HG02571 (cell line): ENCODE data around the gene CNN1.

Experiments
- ATAC-seq: cut with Tn5 transposase; IDR thresholded peaks from one replicate; pipeline ENCODE4 v1.9.1; 2021; ENCODE audit warnings: mild to moderate bottlenecking, moderate library complexity; ENCODE audit not compliant: unreplicated experiment

CNN1 gene

GRCh38 chr19:11530432-11530831, 8.2 kb upstream of the CNN1 start:
- no peak for ATAC-seq

GRCh38 chr19:11534538-11534937, 4.1 kb upstream of the CNN1 start:
- ATAC-seq: no peak

- no peak for ATAC-seq
These were observed 3.7 kb upstream of the CNN1 start for GRCh38 chr19:11534948-11535347.

GRCh38 chr19:11535792-11536595, 2.7 kb upstream of the CNN1 start:
- no peak for ATAC-seq

- no peak for ATAC-seq
These were observed 1.1 kb downstream of the CNN1 start for GRCh38 chr19:11539495-11540365.

GRCh38 chr19:11540645-11541044, 2.0 kb downstream of the CNN1 start:
- ATAC-seq: no peak

- ATAC-seq: no peak
These were observed 2.6 kb downstream of the CNN1 start for GRCh38 chr19:11541238-11541637.

- no peak for ATAC-seq
These were observed 9.5 kb downstream of the CNN1 start for GRCh38 chr19:11547929-11548700.

GRCh38 chr19:11549386-11549953, 10.8 kb downstream of the CNN1 start:
- ATAC-seq: no peak

- no peak for ATAC-seq
These were observed 11.6 kb downstream of the CNN1 start for GRCh38 chr19:11550265-11550664.

- ATAC-seq: no peak
These were observed 13.1 kb downstream of the CNN1 start for GRCh38 chr19:11551603-11552235.

- no peak for ATAC-seq
These were observed 14.2 kb downstream of the CNN1 start for GRCh38 chr19:11552666-11553372.

GRCh38 chr19:11554160-11554559, 15.5 kb downstream of the CNN1 start:
- no peak for ATAC-seq

GRCh38 chr19:11555246-11555645, 16.6 kb downstream of the CNN1 start:
- no peak for ATAC-seq

- no peak for ATAC-seq
These were observed 18.2 kb downstream of the CNN1 start for GRCh38 chr19:11556634-11557420.

GRCh38 chr19:11558881-11559828, 20.5 kb downstream of the CNN1 start, which contains the start of gene ELOF1:
ELOF1 (minus strand) TSS chr19:11559230; CDS start chr19:11554347, 4,883 bp downstream.
- ATAC-seq: peak; percentile 85

- no peak for ATAC-seq
These were observed 21.9 kb downstream of the CNN1 start for GRCh38 chr19:11560404-11561051.
